HepG2 (cell line): ENCODE measurements around the gene AGR2. TPM values are rescaled to one million over a fixed set of nuclear protein-coding genes. Genes with fewer than 3 reads are reported as not detected.
"Not testable (repeated sequence)": the region's sequence is repeated elsewhere in the genome, so short reads cannot be mapped to it uniquely, and the experiment has no call there.

Experiments
- ATAC-seq: fragments of 200-7000 bp; cut with Tn5 transposase; 3 replicates; pipeline ENCODE4 v1.9.1; 2020; ENCODE audit warnings: mild to moderate bottlenecking, moderate library complexity
- BruUV-seq: library from RNA; stranded (reverse); fragments of 400-500 nt; replicated peaks from 2 replicates; lab custom pipeline; 2021; lab: Mats Ljungman, UMichigan
- CTCF ChIA-PET: fragments of 300-600 bp; formaldehyde crosslinking; extraction: SDS; loops from one replicate; lab custom pipeline; 2021; ENCODE audit warnings: low total read pairs, inconsistent platforms, low intra/inter-chr PET ratio; lab: Yijun Ruan, JAX
- POLR2A ChIA-PET: fragments of 350-600 bp; sonication (Branson Sonifier 250); formaldehyde crosslinking; loops from one replicate; lab custom pipeline; 2020; ENCODE audit warnings: antibody characterized with exemption, inconsistent platforms; lab: Yijun Ruan, JAX
- DNase-seq: peaks from one replicate; pipeline ENCODE4 v3.0.0-alpha.2; 2015; ENCODE audit warnings: low spot score
- FAIRE-seq: peaks from 3 replicates; lab custom pipeline; 2011; peaks lifted over from hg19 to GRCh38; lab: Jason Lieb, UNC
- H2AFZ ChIP-seq: one replicate; pipeline ENCODE4 v1.6.1; 2011; ENCODE audit warnings: low read length, inconsistent platforms
- H3K27ac ChIP-seq: fragments of 300-600 bp; 3 replicates; pipeline ENCODE4 v1.8.0; 2011; ENCODE audit warnings: mixed run types, mild to moderate bottlenecking, mixed read lengths, low read length, inconsistent platforms; ENCODE audit not compliant: insufficient read depth; ENCODE audit errors: extremely low read length
- H3K27me3 ChIP-seq, 2 experiments: fragments of 200-600 bp in 1 of 2; 2 replicates in 1 of 2; 3 replicates in 1 of 2; pipeline versions ENCODE4 v1.6.0 to v1.8.0; 2011; ENCODE audit warnings: low read length in 2 of 2, mild to moderate bottlenecking in 2 of 2, moderate library complexity in 2 of 2, inconsistent platforms in 1 of 2; ENCODE audit not compliant: insufficient read depth in 2 of 2, control insufficient read depth in 1 of 2
- H3K36me3 ChIP-seq, 2 experiments: fragments of 200-600 bp in 1 of 2; replicated peaks in 1 of 2; 2 replicates in 1 of 2; 3 replicates in 1 of 2; pipeline versions ENCODE4 v1.5.1 to v1.8.0; 2011; ENCODE audit warnings: low read length in 2 of 2, inconsistent platforms in 1 of 2; ENCODE audit not compliant: insufficient read depth in 2 of 2, control insufficient read depth in 1 of 2
- H3K4me1 ChIP-seq: 2 replicates; pipeline ENCODE4 v1.5.1; 2012; ENCODE audit warnings: low read length, inconsistent platforms; ENCODE audit not compliant: insufficient read depth
- H3K4me2 ChIP-seq: 2 replicates; pipeline ENCODE4 v1.6.0; 2011; ENCODE audit warnings: low read depth, low read length, inconsistent platforms
- H3K4me3 ChIP-seq, 3 experiments: fragments of 200-600 bp in 1 of 3; sonication (generic), shearing (Covaris generic) in 1 of 3; replicated peaks in 1 of 3; 2 replicates each; pipeline ENCODE4 v1.5.1; 2011 to 2016; ENCODE audit warnings: low read length in 3 of 3, inconsistent platforms in 2 of 3, low read depth in 2 of 3, mild to moderate bottlenecking in 2 of 3, control low read depth in 1 of 3, mixed read lengths in 1 of 3; ENCODE audit not compliant: insufficient read depth in 1 of 3
- H3K79me2 ChIP-seq: one replicate; pipeline ENCODE4 v1.6.1; 2011; ENCODE audit warnings: low read length, inconsistent platforms; ENCODE audit not compliant: insufficient read depth
- H3K9ac ChIP-seq: 2 replicates; pipeline ENCODE4 v1.6.0; 2011; ENCODE audit warnings: mild to moderate bottlenecking, low read depth, low read length, inconsistent platforms; ENCODE audit not compliant: insufficient read depth
- H3K9me3 ChIP-seq: 2 replicates; pipeline ENCODE4 v1.5.1; 2012; ENCODE audit warnings: mild to moderate bottlenecking, low read length
- H4K20me1 ChIP-seq: 2 replicates; pipeline ENCODE4 v1.6.0; 2011; ENCODE audit warnings: inconsistent platforms, mild to moderate bottlenecking, low read length, moderate library complexity; ENCODE audit not compliant: insufficient read depth
- ARNT2 ChIP-seq: sonication (generic); formaldehyde crosslinking; IDR thresholded peaks from 2 replicates; pipeline ENCODE4 v1.8.0; 2022; ENCODE audit warnings: mild to moderate bottlenecking, low read depth, missing genetic modification reagents, moderate library complexity
- ATAD3A ChIP-seq: sonication (generic); formaldehyde crosslinking; IDR thresholded peaks from 2 replicates; pipeline ENCODE4 v1.4.0; 2020; ENCODE audit warnings: missing genetic modification reagents
- SCMH1 ChIP-seq: sonication (generic); formaldehyde crosslinking; IDR thresholded peaks from 2 replicates; pipeline ENCODE4 v1.9.0; 2021; ENCODE audit warnings: missing genetic modification reagents, mild to moderate bottlenecking, borderline replicate concordance
- ZC3H4 ChIP-seq: sonication (generic); formaldehyde crosslinking; IDR thresholded peaks from 2 replicates; pipeline ENCODE4 v1.4.0; 2020; ENCODE audit warnings: missing genetic modification reagents, borderline replicate concordance
- WGBS: methylation state at CpG from one replicate; pipeline ENCODE4 v1.1.6; 2017; ENCODE audit warnings: low lambda C conversion rate; 5-methylcytosine and 5-hydroxymethylcytosine counted together
- in situ Hi-C: cut with HindIII; loops from 2 replicates; pipeline ENCODE4 v1.10.0; 2017; ENCODE audit warnings: low pct_unique_long_range_greater_than_20kb; ENCODE audit not compliant: extremely low pct_ligation_motif_present
- intact Hi-C: fragments of 100-400 bp; cut with micrococcal nuclease; formaldehyde crosslinking; loops from one replicate; pipeline ENCODE4 v1.10.0; 2022; ENCODE audit not compliant: unreplicated experiment
- polyA plus RNA-seq, 8 experiments: library from polyadenylated mRNA; depleted of rRNA in 3 of 8; stranded (reverse) in 7 of 8; unstranded in 1 of 8; fragments of >200 nt; fragmentation: Illumina TruSeq in 4 of 8; extraction: Trizol in 4 of 8; gene quantifications; 2 replicates each; pipeline versions ENCODE4 v1.2.1 to v1.2.3, GENCODE V29; 2011 to 2016; ENCODE audit warnings: low read depth in 4 of 8, missing spikeins in 1 of 8, mixed read lengths in 1 of 8; ENCODE audit not compliant: insufficient read depth in 1 of 8
- total RNA-seq, 5 experiments: library from RNA; depleted of rRNA; stranded (reverse); fragments of >200 nt; fragmentation: Illumina TruSeq; extraction: Trizol; gene quantifications; 2 replicates each; pipeline ENCODE4 v1.2.3, GENCODE V29; 2016; ENCODE audit warnings: low read depth in 1 of 5
- TF ChIP-seq, protein P1 (sequence below): IDR thresholded peaks from 2 replicates; pipeline ENCODE4 v1.6.1; 2018; ENCODE audit warnings: missing genetic modification reagents, mild to moderate bottlenecking, missing compliant biosample characterization
- TF ChIP-seq, protein P2 (sequence below): sonication (generic); formaldehyde crosslinking; IDR thresholded peaks from 2 replicates; pipeline ENCODE4 v1.4.0; 2020; ENCODE audit warnings: missing genetic modification reagents
- TF ChIP-seq, protein P3 (sequence below): sonication (generic); formaldehyde crosslinking; IDR thresholded peaks from 2 replicates; pipeline ENCODE4 v1.8.0; 2023; ENCODE audit warnings: mild to moderate bottlenecking, missing genetic modification reagents

The AGR2 gene
- total and polyA plus RNA-seq, 2 of the 13 experiments (the other 11 are each of a cell fraction or from before 2014, with no cell fraction given): 1.7 to 2.9 TPM

DNA sequence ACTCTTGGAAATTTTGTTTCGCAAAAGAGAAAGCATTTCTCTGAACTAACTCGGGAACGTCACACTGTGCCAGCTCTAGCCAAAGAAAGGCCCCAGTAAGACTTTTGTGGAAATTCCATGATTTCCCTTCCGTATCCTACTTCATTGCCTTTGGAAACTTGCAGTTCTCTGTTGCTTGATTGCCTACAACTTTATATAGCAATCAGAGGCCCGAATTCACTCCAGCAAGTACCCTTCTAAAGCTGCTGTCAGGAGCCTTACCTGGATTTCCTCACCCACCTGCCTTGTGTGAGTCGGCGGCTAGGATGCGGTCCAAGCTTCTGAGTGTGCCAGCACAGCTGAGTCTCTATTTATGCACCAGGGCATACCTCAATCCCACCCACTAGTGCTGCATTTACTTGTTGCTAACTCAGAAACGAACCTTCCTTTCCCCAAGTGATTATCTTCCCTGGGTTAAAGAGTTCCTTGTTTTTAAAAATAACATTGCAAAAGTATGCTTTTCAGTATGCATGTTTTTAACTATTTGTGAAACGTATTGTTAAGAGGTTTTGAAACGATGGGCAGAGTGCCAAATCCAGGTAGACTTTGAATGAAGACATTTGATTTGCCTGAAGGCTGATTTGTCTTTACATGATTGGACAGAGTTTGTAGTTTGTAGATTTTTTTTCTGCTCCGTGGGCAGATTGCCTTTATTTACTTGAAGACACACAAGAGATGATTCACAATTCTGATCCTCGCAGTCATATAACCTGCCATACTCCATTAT lies at the start of gene AGR2 (continued):
- TF ChIP-seq, protein P1, sequence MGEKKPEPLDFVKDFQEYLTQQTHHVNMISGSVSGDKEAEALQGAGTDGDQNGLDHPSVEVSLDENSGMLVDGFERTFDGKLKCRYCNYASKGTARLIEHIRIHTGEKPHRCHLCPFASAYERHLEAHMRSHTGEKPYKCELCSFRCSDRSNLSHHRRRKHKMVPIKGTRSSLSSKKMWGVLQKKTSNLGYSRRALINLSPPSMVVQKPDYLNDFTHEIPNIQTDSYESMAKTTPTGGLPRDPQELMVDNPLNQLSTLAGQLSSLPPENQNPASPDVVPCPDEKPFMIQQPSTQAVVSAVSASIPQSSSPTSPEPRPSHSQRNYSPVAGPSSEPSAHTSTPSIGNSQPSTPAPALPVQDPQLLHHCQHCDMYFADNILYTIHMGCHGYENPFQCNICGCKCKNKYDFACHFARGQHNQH: no peak
- TF ChIP-seq, protein P2, sequence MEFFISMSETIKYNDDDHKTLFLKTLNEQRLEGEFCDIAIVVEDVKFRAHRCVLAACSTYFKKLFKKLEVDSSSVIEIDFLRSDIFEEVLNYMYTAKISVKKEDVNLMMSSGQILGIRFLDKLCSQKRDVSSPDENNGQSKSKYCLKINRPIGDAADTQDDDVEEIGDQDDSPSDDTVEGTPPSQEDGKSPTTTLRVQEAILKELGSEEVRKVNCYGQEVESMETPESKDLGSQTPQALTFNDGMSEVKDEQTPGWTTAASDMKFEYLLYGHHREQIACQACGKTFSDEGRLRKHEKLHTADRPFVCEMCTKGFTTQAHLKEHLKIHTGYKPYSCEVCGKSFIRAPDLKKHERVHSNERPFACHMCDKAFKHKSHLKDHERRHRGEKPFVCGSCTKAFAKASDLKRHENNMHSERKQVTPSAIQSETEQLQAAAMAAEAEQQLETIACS: no peak
- no peak for TF ChIP-seq ZC3H4 (CRISPR knock-in tag)
- TF ChIP-seq, protein P3, sequence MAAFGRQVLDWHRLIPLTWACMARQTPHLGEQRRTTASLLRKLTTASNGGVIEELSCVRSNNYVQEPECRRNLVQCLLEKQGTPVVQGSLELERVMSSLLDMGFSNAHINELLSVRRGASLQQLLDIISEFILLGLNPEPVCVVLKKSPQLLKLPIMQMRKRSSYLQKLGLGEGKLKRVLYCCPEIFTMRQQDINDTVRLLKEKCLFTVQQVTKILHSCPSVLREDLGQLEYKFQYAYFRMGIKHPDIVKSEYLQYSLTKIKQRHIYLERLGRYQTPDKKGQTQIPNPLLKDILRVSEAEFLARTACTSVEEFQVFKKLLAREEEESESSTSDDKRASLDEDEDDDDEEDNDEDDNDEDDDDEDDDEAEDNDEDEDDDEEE (CRISPR knock-in tag): no peak
- TF ChIP-seq ARNT2: no peak
- TF ChIP-seq SCMH1 (CRISPR knock-in tag): no peak
- TF ChIP-seq ATAD3A (CRISPR knock-in tag): no peak

DNA sequence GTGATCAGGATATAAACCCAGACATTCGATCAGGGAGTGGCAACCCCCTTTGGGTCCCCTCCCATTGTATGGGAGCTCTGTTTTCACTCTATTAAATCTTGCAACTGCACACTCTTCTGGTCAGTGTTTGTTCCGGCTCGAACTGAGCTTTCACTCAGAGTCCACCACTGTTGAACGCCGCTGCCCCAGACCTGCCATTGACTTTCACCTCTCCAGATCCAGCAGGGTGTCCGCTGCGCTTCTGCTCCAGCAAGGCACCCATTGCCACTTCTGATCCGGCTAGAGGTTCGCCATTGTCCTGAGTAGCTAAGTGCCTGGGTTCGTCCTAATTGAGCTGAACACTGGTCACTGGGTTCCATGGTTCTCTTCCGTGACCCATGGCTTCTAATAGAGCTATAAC lies 48.4 kb upstream of the AGR2 start:
- H3K36me3 ChIP-seq, BruUV-seq, H3K9me3 ChIP-seq, H3K4me1 ChIP-seq, intact Hi-C loops, H3K27ac ChIP-seq, H3K79me2 ChIP-seq, POLR2A ChIA-PET, FAIRE-seq, DNase-seq, in situ Hi-C loops, H3K27me3 ChIP-seq, H3K9ac ChIP-seq, H3K4me2 ChIP-seq, H4K20me1 ChIP-seq, H2AFZ ChIP-seq, CTCF ChIA-PET, H3K4me3 ChIP-seq, ATAC-seq: not testable (repeated sequence)
- WGBS: 66% methylated on average over 10 of the region's 11 CpGs
